HL-60 (cell line): ENCODE data around the gene FARP1.

Experiments
- GABPA ChIP-seq: IDR thresholded peaks from 2 replicates; pipeline ENCODE4 v1.6.1; 2012; ENCODE audit warnings: low read depth
- POLR2AphosphoS5 ChIP-seq: IDR thresholded peaks from 2 replicates; pipeline ENCODE4 v1.6.1; 2012; ENCODE audit warnings: low read depth
- SPI1 ChIP-seq: IDR thresholded peaks from 2 replicates; pipeline ENCODE4 v1.6.1; 2012; ENCODE audit warnings: low read depth, mild to moderate bottlenecking, borderline replicate concordance
- TF ChIP-seq, protein P1 (sequence below): IDR thresholded peaks from one replicate; pipeline ENCODE4 v1.5.1; 2011; ENCODE audit warnings: low read length, control low read depth, inconsistent platforms; ENCODE audit not compliant: insufficient read depth
- TF ChIP-seq, protein P2 (sequence below): IDR thresholded peaks from 2 replicates; pipeline ENCODE4 v1.6.1; 2012; ENCODE audit warnings: low read depth; ENCODE audit not compliant: insufficient replicate concordance

GRCh38 chr13:98385606-98386005 lies 242.7 kb downstream of the FARP1 start:
- TF ChIP-seq POLR2AphosphoS5 (no peak), GABPA (no peak), SPI1 (no peak)
- TF ChIP-seq, protein P1, sequence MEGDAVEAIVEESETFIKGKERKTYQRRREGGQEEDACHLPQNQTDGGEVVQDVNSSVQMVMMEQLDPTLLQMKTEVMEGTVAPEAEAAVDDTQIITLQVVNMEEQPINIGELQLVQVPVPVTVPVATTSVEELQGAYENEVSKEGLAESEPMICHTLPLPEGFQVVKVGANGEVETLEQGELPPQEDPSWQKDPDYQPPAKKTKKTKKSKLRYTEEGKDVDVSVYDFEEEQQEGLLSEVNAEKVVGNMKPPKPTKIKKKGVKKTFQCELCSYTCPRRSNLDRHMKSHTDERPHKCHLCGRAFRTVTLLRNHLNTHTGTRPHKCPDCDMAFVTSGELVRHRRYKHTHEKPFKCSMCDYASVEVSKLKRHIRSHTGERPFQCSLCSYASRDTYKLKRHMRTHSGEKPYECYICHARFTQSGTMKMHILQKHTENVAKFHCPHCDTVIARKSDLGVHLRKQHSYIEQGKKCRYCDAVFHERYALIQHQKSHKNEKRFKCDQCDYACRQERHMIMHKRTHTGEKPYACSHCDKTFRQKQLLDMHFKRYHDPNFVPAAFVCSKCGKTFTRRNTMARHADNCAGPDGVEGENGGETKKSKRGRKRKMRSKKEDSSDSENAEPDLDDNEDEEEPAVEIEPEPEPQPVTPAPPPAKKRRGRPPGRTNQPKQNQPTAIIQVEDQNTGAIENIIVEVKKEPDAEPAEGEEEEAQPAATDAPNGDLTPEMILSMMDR, result no peak
- TF ChIP-seq, protein P2, sequence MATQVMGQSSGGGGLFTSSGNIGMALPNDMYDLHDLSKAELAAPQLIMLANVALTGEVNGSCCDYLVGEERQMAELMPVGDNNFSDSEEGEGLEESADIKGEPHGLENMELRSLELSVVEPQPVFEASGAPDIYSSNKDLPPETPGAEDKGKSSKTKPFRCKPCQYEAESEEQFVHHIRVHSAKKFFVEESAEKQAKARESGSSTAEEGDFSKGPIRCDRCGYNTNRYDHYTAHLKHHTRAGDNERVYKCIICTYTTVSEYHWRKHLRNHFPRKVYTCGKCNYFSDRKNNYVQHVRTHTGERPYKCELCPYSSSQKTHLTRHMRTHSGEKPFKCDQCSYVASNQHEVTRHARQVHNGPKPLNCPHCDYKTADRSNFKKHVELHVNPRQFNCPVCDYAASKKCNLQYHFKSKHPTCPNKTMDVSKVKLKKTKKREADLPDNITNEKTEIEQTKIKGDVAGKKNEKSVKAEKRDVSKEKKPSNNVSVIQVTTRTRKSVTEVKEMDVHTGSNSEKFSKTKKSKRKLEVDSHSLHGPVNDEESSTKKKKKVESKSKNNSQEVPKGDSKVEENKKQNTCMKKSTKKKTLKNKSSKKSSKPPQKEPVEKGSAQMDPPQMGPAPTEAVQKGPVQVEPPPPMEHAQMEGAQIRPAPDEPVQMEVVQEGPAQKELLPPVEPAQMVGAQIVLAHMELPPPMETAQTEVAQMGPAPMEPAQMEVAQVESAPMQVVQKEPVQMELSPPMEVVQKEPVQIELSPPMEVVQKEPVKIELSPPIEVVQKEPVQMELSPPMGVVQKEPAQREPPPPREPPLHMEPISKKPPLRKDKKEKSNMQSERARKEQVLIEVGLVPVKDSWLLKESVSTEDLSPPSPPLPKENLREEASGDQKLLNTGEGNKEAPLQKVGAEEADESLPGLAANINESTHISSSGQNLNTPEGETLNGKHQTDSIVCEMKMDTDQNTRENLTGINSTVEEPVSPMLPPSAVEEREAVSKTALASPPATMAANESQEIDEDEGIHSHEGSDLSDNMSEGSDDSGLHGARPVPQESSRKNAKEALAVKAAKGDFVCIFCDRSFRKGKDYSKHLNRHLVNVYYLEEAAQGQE, result no peak
